Spleen (tissue), 7 donors: ENCODE results near the gene FCHO1.

Experiments used
- CTCF ChIP-seq, 11 experiments: fragments of 200-600 bp in 7 of 11; fragments of 450-650 bp in 4 of 11; sonication (generic) in 4 of 11; IDR thresholded peaks in 8 of 11; conservative IDR thresholded peaks in 3 of 11; 1 replicate in 7 of 11; 2 replicates in 4 of 11; pipeline versions ENCODE4 v1.4.0 to v1.8.0; 2016 to 2021; ENCODE audit warnings: antibody characterized with exemption in 11 of 11, inconsistent platforms in 4 of 11, mild to moderate bottlenecking in 1 of 11
- POLR2A ChIP-seq, 3 donors: fragments of 450-650 bp; IDR thresholded peaks; one replicate each; pipeline ENCODE4 v1.5.1; 2017; ENCODE audit warnings: antibody characterized with exemption in 3 of 3, mild to moderate bottlenecking in 1 of 3
- POLR2AphosphoS5 ChIP-seq, 3 donors: sonication (generic); formaldehyde crosslinking; IDR thresholded peaks; one replicate each; pipeline ENCODE4 v1.5.1; 2017; ENCODE audit warnings: antibody characterized with exemption in 3 of 3
- donor health status: DM: no; HTN: no; CAD: no; lungs with moderate emphysema.
- donor health status: DM: no; HTN: no; CAD: no.
- donor health status: DM: no; HTN: no; CAD: no.

DNA sequence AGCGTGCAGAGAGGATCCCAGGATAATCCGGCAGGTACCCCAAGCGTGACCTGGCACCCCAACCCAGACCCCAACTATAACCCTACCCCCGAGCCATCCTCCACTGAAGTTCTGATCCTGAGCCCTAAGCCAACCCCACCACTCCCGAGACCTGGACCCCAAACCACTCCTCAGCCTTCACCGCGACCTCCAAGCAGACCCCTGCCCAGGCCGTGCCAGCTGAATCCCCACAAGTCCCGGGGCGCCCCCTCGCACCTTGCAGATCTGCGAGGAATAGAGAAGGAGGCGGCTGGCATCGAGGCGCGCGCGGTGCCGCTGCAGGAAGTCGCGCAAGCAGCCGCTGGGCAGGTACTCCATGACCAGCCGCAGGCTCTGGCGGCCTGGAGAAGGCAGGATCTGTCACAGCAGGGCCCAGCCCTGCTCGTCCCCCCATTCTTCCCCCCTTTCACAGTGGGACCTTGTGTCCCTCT, 80.2 kb downstream of the FCHO1 start:
- TF ChIP-seq CTCF (IDR thresholded peaks at IDR 0.05 in 8 of 11, conservative IDR thresholded peaks at IDR 0.05 in 3 of 11) (no peak), POLR2A (IDR thresholded peaks at IDR 0.05) (no peak), POLR2AphosphoS5 (IDR thresholded peaks at IDR 0.05) (peak in 1 of 3 donors; percentile 79)
